ENCODE results near the gene LCP2.

- TF ChIP-seq CTCF (IDR thresholded peaks at IDR 0.05) (peak; percentile 6; the same call in 1 of the 2 replicates), POLR2AphosphoS5 (IDR thresholded peaks at IDR 0.05; ENCODE audit: low read depth, low read length) (no peak), TCF7L2 (IDR thresholded peaks at IDR 0.05; ENCODE audit: low read depth, low read length) (no peak), SIN3A (IDR thresholded peaks at IDR 0.05; ENCODE audit: borderline replicate concordance, insufficient read depth, low read depth, low read length) (no peak)
- TF ChIP-seq, protein P1, sequence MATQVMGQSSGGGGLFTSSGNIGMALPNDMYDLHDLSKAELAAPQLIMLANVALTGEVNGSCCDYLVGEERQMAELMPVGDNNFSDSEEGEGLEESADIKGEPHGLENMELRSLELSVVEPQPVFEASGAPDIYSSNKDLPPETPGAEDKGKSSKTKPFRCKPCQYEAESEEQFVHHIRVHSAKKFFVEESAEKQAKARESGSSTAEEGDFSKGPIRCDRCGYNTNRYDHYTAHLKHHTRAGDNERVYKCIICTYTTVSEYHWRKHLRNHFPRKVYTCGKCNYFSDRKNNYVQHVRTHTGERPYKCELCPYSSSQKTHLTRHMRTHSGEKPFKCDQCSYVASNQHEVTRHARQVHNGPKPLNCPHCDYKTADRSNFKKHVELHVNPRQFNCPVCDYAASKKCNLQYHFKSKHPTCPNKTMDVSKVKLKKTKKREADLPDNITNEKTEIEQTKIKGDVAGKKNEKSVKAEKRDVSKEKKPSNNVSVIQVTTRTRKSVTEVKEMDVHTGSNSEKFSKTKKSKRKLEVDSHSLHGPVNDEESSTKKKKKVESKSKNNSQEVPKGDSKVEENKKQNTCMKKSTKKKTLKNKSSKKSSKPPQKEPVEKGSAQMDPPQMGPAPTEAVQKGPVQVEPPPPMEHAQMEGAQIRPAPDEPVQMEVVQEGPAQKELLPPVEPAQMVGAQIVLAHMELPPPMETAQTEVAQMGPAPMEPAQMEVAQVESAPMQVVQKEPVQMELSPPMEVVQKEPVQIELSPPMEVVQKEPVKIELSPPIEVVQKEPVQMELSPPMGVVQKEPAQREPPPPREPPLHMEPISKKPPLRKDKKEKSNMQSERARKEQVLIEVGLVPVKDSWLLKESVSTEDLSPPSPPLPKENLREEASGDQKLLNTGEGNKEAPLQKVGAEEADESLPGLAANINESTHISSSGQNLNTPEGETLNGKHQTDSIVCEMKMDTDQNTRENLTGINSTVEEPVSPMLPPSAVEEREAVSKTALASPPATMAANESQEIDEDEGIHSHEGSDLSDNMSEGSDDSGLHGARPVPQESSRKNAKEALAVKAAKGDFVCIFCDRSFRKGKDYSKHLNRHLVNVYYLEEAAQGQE (IDR thresholded peaks at IDR 0.05; ENCODE audit: insufficient read depth in 1 of 2, low read depth in 2 of 2, low read length in 1 of 2): no peak
Measured at GRCh38 chr5:170221327-170221741, 76.2 kb downstream of the LCP2 start.

Measured in Panc1 (cell line).